ENCODE measurements around the gene UNC5C.

- TF ChIP-seq TARDBP (IDR thresholded peaks at IDR 0.05) (no peak), FOXM1 (IDR thresholded peaks at IDR 0.05; ENCODE audit: borderline replicate concordance) (no peak), SP1 (IDR thresholded peaks at IDR 0.05) (no peak), BHLHE40 (IDR thresholded peaks at IDR 0.05; ENCODE audit: borderline replicate concordance) (no peak)
Measured at GRCh38 chr4:95158045-95158444, 390.7 kb downstream of the UNC5C start.

Data from HEK293T (cell line).